ENCODE data around the gene XAB2. TPM values are rescaled to one million over a fixed set of nuclear protein-coding genes. Genes with fewer than 3 reads are reported as not detected.

The XAB2 gene
- total and polyA plus RNA-seq, 2 donors (not counting 3 experiments of a cell fraction or from before 2014, with no cell fraction given) = 37.3 to 47.6 TPM

GRCh38 chr19:7612282-7613274, 16.8 kb downstream of the XAB2 start:
- H3K4me3 ChIP-seq (replicated peaks in 1 of 3; ENCODE audit: insufficient read depth in 1 of 3, low read depth in 1 of 3, low read length in 3 of 3) = no peak overlapping the region
- H3K4me1 ChIP-seq (ENCODE audit: control insufficient read depth, extremely low read depth, insufficient read depth, low read length) = no peaks in the 10 kb centered on the region
- POLR2A ChIA-PET = no interaction called here

More at GRCh38 chr19:7612282-7613274, 16.8 kb downstream of the XAB2 start:
- H3K9me3 ChIP-seq (replicated peaks; ENCODE audit: control insufficient read depth, insufficient read depth, low read length) = no peaks in the 10 kb centered on the region
- dilution Hi-C loops (cut with MboI; ENCODE audit: extremely low pct_ligation_motif_present, low sequenced_read_pairs) (no loop called here), intact Hi-C loops (cut with micrococcal nuclease) (no loop called here)
- H3K27ac ChIP-seq (ENCODE audit: insufficient read depth, low read depth, low read length) = no peak overlapping the region
- no peaks in the 10 kb centered on the region for H3K27me3 ChIP-seq (ENCODE audit: control insufficient read depth in 2 of 2, insufficient read depth in 2 of 2, low read length in 2 of 2)
- no peaks in the 10 kb centered on the region for H3K9me1 ChIP-seq (replicated peaks; ENCODE audit: control insufficient read depth, extremely low read depth, insufficient read depth, low read length)
- CTCF ChIA-PET = interaction anchor here (1.5 kb wide), 1 partner anchor 44 kb away, joined by 5 read pairs; no protein-coding TSS in a partner anchor
- no peaks in the 10 kb centered on the region for H3K79me2 ChIP-seq (ENCODE audit: control insufficient read depth, insufficient read depth, low read length)
- H2AFZ ChIP-seq (ENCODE audit: low read depth, low read length) = no peak overlapping the region
- H3K36me3 ChIP-seq (ENCODE audit: control insufficient read depth in 2 of 2, extremely low read depth in 1 of 2, insufficient read depth in 2 of 2, low read length in 2 of 2) = no peaks in the 10 kb centered on the region
- no peak for FAIRE-seq
- DNase-seq (ENCODE audit: low read depth, low spot score) = no peak
- no peak overlapping the region for H3K4me2 ChIP-seq (ENCODE audit: insufficient read depth, low read length)
- no peaks in the 10 kb centered on the region for H4K20me1 ChIP-seq (replicated peaks; ENCODE audit: control insufficient read depth, extremely low read depth, insufficient read depth, low read length)
- H3K9ac ChIP-seq (replicated peaks; ENCODE audit: extremely low read depth, insufficient read depth, low read length) = no peak overlapping the region
- no TSS peak for BruUV-seq (replicated peaks)
- TF ChIP-seq, protein P1, sequence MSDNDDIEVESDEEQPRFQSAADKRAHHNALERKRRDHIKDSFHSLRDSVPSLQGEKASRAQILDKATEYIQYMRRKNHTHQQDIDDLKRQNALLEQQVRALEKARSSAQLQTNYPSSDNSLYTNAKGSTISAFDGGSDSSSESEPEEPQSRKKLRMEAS (IDR thresholded peaks at IDR 0.05; ENCODE audit: insufficient read depth, insufficient read length) = no peak
- no peak for TF ChIP-seq EZH2 (IDR thresholded peaks at IDR 0.05; ENCODE audit: borderline replicate concordance, low read depth, low read length, severe bottlenecking)
- no peak for TF ChIP-seq GATA2 (IDR thresholded peaks at IDR 0.05; ENCODE audit: insufficient read depth, insufficient read length, low read depth, low read length)
- no peak for TF ChIP-seq MYC (IDR thresholded peaks at IDR 0.05; ENCODE audit: low read depth, low read length)
- no peak for TF ChIP-seq POLR2A (IDR thresholded peaks at IDR 0.05; ENCODE audit: low read depth, low read length)
- TF ChIP-seq, protein P2, sequence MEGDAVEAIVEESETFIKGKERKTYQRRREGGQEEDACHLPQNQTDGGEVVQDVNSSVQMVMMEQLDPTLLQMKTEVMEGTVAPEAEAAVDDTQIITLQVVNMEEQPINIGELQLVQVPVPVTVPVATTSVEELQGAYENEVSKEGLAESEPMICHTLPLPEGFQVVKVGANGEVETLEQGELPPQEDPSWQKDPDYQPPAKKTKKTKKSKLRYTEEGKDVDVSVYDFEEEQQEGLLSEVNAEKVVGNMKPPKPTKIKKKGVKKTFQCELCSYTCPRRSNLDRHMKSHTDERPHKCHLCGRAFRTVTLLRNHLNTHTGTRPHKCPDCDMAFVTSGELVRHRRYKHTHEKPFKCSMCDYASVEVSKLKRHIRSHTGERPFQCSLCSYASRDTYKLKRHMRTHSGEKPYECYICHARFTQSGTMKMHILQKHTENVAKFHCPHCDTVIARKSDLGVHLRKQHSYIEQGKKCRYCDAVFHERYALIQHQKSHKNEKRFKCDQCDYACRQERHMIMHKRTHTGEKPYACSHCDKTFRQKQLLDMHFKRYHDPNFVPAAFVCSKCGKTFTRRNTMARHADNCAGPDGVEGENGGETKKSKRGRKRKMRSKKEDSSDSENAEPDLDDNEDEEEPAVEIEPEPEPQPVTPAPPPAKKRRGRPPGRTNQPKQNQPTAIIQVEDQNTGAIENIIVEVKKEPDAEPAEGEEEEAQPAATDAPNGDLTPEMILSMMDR (IDR thresholded peaks at IDR 0.05; ENCODE audit: extremely low read depth in 1 of 2, insufficient read depth in 1 of 2, low read depth in 1 of 2, low read length in 2 of 2) = no peak
- TF ChIP-seq FOS (IDR thresholded peaks at IDR 0.05; ENCODE audit: borderline replicate concordance, insufficient read depth, low read length) = no peak
- TF ChIP-seq POLR2AphosphoS5 (IDR thresholded peaks at IDR 0.05; ENCODE audit: insufficient read depth, low read depth, low read length) = no peak
- TF ChIP-seq JUN (IDR thresholded peaks at IDR 0.05; ENCODE audit: borderline replicate concordance, insufficient read depth, insufficient read length, low read depth) = no peak

All from endothelial cell of umbilical vein (primary cell).